ENCODE measurements around the gene GRM3. TPM values are rescaled to one million over a fixed set of nuclear protein-coding genes. Genes with fewer than 3 reads are reported as not detected.

GRM3 gene
- total and polyA plus RNA-seq, 2 of the 4 experiments (the other 2 are of a cell fraction) = not detected

GRCh38 chr7:86776136-86776535, 132.4 kb downstream of the GRM3 start:
- TF ChIP-seq FOS (IDR thresholded peaks at IDR 0.05; ENCODE audit: low read depth, low read length) = no peak
- no peak for TF ChIP-seq MAZ (IDR thresholded peaks at IDR 0.05; ENCODE audit: borderline replicate concordance, low read depth, low read length)
- Histone ChIP-seq H2BK120ac (ENCODE audit: low read depth, low read length) (no peak overlapping the region), H3K4me1 (ENCODE audit: control insufficient read depth, insufficient read depth, low read length) (no peaks in the 10 kb centered on the region), H2BK20ac (ENCODE audit: low read depth, low read length) (no peak overlapping the region), H2AK9ac (replicated peaks; ENCODE audit: low read depth, low read length, poor library complexity) (no peak overlapping the region), H3K9me3 (ENCODE audit: control insufficient read depth, insufficient read depth, low read length) (no peaks in the 10 kb centered on the region; the same call in 1 of the 2 replicates), H4K91ac (ENCODE audit: insufficient read depth, low read depth, low read length) (no peak overlapping the region), H2AK5ac (ENCODE audit: low read depth, low read length) (no peak overlapping the region), H2AFZ (replicated peaks; ENCODE audit: low read length, poor library complexity) (no peak overlapping the region), H3K36me3 (ENCODE audit: control insufficient read depth, insufficient read depth, low read length) (no peaks in the 10 kb centered on the region), H3K56ac (ENCODE audit: extremely low read depth, insufficient read depth, low read length) (no peak overlapping the region), H3K9ac (ENCODE audit: low read depth, low read length) (no peak overlapping the region), H3K27ac (ENCODE audit: insufficient read depth, low read length) (no peak overlapping the region), H4K20me1 (ENCODE audit: insufficient read depth, low read length) (no peaks in the 10 kb centered on the region), H3K27me3 (ENCODE audit: control insufficient read depth, insufficient read depth, low read length) (no peaks in the 10 kb centered on the region), H3K23ac (ENCODE audit: low read depth, low read length) (no peak overlapping the region), H3K4ac (ENCODE audit: low read depth, low read length) (no peak overlapping the region), H3K4me3 (ENCODE audit: insufficient read depth, low read depth, low read length) (no peak overlapping the region), H3K79me1 (ENCODE audit: low read depth in 1 of 2, low read length in 2 of 2) (no peaks in the 10 kb centered on the region), H3K14ac (replicated peaks; ENCODE audit: low read depth, low read length) (no peak overlapping the region), H4K5ac (ENCODE audit: low read depth, low read length) (no peak overlapping the region), H3K4me2 (ENCODE audit: low read depth, low read length) (no peak overlapping the region), H2BK5ac (ENCODE audit: low read depth, low read length, poor library complexity, severe bottlenecking) (no peak overlapping the region), H3K18ac (ENCODE audit: low read depth, low read length) (no peak overlapping the region), H2BK15ac (ENCODE audit: low read depth, low read length) (no peak overlapping the region), H3K9me1 (ENCODE audit: insufficient read depth, low read length) (no peaks in the 10 kb centered on the region), H4K8ac (ENCODE audit: low read depth in 2 of 2, low read length in 2 of 2) (no peak overlapping the region)
- dilution Hi-C loops (cut with HindIII; ENCODE audit: low sequenced_read_pairs, unreplicated experiment) (no loop called here), intact Hi-C loops (cut with micrococcal nuclease) (no loop called here), in situ Hi-C loops (cut with MboI; ENCODE audit: low sequenced_read_pairs) (no loop called here)
- ChIA-PET POLR2A (ENCODE audit: unreplicated experiment) (no interaction called here), CTCF (no interaction called here)
- ATAC-seq (ENCODE audit: low read depth) (no peak), DNase-seq (no peak)
- no CpG with 5 or more reads among the region's 1 CpG for WGBS, 2 experiments (ENCODE audit: extremely low coverage in 2 of 2, insufficient read length in 1 of 2)
- BruUV-seq (replicated peaks) = no TSS peak
